Stimulated activated CD4-positive, alpha-beta T cell treated with anti-CD3 and anti-CD28 coated beads, Interleukin-1b, Interleukin-23, amount 100 ng/mL, for 1 hour (primary cell): ENCODE results near the gene TUBG2.
"Not testable (repeated sequence)": the region's sequence is repeated elsewhere in the genome, so short reads cannot be mapped to it uniquely, and the experiment has no call there.

Source experiments
- DNase-seq, 2 donors: peaks; one replicate each; pipeline ENCODE4 v3.0.0-alpha.2; 2020; ENCODE audit warnings: low read depth in 2 of 2

The TUBG2 gene

DNA sequence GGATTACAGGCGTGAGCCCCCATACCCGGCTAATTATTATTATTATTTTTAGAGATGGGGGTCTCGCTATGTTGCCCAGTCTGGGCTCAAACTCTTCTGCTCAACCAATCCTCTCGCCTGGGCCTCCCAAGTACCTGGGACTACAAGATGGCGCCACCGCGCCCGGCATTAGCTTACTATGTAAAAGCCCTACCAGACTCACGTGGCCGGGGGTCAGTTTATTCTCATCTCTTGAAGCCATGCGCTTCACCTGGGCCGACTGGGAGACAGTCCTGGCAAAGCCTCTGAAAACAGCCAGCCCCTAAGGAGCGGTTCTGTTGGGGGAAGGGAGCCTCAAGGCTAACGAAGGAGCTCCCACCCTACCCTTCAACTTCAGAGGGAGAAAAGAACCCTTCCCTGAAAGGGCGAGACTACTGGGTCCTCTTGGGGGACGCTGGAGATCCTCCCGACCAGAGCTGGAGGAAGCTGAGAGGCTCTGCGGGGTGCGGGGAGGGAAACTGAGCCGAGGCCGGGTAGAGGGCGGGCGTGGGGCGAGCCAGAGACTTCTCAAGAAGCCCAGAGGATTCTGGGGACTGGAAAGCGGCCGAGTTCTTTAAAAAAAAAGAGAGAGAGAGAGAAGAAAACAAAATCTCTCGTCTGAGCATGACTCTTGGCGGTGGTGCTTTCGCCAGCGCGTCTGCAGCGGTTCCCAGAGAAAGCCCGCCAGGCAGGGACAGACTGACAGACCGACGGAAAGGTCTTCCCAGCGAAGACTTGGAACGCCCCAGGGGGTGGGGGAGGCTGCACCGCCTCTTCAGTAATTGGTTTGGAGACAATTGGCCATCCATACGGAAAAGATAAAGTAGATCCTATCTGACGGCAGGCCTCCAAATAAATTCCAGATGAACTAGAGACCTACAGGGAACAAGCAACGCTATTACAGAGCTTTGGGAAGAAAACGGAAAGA is 5.6 kb upstream of the TUBG2 start:
- no peak for DNase-seq

DNA sequence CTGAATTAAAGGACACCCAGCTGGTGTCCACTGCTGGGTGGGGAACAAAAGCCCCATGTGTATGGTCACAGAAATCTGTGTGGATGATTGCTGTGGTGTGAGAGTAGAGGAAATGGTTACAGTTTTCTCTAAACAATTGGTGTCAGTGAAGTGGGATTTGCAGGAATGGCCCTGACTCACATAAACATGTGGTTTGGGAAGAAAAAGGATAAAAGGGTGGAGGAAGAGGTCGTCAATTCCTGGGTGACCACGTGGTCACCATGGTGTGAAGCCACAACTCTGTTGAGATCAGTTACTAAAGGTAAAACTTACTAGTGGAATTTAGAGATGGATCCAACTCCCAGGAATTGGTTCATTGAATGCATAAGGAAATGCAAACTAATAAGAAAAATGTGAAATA is 3.6 kb upstream of the TUBG2 start:
- no peak for DNase-seq

DNA sequence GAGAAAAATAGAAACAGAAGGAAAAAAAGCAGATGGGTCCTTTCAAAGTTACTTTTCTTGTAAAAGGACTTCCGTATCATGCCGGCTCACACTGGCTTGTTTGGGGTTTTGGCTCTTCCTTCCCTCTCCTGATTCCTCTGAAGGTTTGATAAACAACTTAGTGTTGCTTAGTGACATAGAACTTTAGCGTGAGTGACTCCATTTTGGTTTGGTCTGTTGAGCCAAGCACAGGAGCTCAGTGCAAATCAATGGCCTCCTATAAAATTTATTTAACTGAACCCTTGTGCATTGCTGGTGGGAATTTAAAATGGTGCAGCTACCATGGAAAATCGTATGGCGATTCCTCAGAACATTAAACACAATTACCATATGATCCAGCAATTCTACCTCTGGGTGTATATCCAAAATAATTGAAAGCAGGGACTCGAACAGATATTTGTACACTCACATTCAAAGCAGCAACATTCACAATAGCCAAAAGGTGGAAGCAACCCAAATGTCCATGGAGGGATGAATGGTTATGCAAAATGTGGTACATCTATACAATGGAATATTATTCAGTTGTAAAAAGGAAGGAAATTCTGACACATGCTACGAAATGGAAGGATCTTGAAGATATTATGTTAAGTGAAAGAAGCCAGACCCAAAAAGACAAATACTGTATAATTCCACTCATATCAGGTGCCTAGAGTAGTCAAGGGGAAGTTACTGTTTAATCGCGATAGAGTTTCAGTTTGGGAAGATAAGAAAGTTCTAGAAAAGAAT is 1.1 kb upstream of the TUBG2 start:
- no peak for DNase-seq

DNA sequence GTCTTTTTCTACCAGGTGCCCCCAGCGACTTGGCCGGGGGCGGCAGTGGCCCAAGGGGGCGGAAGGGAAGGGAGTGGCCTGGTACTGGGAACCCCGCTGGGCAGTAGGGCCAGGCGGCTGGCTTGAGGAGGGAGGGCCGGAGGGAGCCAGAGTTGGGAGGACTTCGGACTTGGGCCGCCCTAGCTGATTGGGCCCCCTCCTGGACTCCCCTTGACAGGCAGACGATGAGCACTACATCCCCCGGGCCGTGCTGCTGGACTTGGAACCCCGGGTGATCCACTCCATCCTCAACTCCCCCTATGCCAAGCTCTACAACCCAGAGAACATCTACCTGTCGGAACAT is 819 bp downstream of the TUBG2 start:
- DNase-seq = not testable (repeated sequence)

DNA sequence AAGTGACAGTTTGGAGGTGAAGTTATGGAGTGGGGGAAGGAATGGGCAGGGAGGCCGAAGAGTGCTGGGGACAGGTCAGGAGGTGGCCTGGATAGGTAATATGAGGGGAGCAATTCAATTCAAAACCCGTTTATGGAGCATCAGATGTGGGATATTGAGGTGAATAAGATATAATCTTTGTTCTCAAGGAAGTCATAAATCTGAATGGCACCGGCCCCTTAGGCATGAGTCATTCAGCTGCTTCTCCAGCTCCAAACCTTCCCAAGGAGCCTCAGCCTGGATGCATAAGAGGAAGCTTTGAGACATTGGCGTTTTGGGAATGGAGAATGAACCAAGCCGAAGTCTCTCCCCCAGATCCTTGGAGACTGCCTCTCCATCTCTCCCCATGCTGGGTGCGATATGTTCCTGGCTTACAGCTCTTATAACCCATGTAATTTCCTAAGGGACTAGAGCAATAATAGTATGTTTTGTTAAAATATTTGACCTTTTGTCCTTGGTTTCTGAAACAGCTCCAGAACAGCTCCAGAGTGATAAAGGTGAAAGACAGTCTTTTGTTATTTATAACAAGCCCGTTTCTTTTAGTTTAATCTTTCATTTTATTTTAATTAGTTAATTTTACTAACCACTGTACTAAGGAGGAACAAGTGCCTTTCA is 1.7 kb downstream of the TUBG2 start:
- no peak for DNase-seq

DNA sequence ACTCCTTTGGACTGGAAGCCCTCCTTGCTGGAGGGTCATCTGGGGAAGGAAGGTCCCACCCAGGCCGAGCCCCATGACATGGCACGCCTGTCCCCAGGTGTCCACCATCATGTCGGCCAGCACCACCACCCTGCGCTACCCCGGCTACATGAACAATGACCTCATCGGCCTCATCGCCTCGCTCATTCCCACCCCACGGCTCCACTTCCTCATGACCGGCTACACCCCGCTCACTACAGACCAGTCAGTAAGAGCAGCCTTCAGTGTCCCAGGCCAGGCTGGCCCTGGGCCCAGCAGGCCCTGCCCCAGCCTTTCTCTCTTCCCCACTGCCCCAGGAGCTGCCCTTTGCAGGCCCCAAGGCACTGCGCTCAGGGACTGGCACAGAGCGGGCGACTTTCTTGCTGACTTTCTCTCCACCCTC is 6.5 kb downstream of the TUBG2 start:
- DNase-seq = no peak

DNA sequence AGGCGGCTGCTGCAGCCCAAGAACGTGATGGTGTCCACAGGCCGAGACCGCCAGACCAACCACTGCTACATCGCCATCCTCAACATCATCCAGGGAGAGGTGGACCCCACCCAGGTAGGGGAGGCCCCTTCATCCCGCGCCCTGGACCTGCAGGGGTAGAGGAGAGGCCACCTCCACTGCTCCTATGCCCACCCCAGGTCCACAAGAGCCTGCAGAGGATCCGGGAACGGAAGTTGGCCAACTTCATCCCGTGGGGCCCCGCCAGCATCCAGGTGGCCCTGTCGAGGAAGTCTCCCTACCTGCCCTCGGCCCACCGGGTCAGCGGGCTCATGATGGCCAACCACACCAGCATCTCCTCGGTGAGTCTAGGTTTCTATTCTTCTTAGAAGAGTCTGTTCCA is 7.0 kb downstream of the TUBG2 start:
- DNase-seq = not testable (repeated sequence)

DNA sequence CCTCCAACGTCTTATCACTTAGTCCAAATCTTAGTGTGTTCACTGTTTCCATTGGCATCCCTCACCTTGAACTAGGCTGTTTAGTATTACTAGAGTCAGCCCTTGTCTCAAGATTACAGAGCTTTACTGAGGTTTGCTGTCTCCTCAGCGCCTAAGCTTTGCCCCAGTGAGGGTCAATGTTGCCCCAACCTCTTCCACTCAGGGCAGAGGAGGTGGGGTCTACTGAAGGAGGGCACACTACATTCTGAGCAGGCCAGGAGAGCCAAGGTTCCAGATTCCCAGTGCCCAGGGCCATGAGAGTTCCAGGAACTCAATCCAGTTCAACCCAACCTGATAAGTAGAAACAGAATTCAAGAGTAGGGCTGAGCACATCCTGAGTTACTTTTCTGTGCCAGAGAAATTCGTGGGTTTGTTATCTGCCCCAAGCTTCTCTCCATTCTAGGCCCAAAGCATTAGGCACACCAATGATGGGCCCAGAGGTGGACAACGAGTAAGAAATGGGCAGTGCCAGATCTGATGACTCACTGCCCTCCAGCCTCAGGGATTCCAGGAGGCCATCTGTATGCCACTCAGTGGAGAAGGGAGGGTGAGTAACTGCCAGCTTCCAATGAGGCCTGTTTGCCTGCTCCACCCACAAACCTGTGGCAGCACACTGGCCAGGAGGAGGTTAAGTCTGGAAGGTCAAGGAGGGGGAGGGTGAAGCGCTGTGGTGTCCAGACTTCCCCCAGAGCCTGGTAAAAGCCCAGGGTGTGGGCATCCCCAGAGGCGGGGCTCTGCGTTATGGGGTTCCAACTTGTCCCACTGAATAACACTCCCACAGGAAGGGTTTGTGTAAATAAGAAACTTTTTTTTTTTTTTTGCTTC is 8.2 kb downstream of the TUBG2 start:
- DNase-seq = no peak

DNA sequence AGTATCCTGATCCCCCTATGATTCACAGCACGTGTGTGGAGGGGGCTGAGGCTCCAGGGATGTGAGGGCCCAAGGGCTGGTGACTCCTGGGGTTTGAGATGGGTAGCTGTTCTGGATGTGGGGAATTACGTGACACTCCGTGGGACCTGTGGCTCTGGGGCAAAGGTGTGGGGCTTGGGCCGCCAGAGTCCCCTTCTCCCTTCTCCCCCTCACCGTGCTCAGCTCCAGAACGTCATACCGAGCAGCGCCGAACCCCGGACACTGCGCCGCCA is 10.6 kb downstream of the TUBG2 start:
- no peak for DNase-seq

DNA sequence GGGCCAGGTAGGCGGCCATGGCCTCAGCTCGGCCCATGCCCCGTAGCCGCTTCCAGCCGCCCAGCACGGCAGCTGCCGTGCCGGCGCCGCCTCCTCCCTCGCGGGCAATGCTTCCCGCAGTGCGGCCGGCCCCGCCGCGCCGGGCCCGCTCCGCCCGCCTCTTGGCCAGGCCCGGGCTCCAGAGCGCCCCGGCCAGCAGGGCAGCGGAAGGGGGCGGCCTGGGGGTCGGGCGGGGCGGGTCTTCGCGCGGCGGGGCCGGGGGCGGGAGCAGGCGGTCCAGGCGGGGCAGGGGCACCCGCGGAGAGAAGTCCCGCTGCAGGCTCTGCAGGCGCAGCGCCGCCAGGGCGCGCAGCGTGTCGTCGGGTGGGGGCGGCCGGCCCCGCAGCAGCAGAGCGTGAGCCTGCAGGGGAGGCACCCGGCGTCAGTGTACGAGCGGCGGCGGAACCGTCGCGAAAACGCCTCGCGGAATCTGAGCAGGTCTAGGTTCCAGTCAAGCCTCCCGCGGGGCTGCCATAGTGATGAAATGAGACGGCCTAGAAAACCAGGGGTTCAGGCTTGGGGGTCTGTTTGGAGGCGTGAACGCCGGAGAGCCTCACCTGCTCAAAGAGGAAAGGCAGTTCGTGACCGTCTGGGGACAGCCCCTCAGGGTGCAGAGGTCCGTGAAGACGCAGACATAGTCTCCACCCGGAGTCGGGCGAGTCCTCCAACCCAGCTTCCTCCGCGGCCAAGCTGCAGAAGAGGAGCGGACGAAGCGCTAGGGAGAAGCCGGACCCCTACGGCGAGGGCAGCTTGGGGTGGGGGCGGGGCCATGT is 11.1 kb downstream of the TUBG2 start:
- no peak for DNase-seq

DNA sequence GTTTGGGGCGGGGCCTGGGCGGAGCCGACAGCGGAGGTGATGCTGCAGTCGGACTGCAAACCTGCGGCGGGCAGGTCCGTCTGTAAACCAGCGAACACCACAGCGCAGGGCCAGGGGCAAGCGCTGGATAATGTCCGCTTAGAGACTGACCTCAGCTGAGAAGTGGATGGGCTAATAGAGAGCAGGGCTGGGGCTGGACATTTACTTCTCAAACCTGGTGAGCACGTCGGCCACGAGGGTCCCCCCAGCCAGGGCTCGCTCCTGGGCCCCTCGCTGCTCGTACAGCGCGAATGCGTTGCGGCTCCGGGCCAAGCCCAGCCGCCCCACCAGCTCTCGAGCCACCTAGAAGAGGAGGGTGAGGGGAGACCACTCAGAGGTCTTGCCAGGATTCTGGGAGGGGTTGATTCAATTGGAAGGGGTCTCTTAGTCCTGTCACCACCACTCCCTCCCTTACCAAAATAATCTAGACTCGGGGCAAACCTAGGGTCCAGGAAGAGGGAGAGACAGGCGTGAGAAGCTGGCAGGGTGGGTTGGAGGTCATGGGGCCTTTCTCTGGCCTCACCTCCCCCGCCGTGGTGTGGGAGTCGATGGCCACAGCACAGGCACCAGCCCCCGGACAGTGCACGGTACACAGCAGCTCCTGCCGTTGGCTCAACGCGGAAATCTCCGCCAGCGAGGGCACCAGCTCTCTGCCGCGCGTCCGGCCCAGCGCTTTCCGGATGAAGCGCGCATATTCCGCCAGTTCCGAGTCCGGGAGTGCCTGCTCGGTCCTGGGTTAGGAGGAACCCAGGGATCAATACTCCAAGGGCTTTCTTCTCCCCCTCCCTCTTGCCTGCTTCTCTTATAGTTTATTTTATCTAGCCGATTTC is 11.9 kb downstream of the TUBG2 start:
- no peak for DNase-seq

DNA sequence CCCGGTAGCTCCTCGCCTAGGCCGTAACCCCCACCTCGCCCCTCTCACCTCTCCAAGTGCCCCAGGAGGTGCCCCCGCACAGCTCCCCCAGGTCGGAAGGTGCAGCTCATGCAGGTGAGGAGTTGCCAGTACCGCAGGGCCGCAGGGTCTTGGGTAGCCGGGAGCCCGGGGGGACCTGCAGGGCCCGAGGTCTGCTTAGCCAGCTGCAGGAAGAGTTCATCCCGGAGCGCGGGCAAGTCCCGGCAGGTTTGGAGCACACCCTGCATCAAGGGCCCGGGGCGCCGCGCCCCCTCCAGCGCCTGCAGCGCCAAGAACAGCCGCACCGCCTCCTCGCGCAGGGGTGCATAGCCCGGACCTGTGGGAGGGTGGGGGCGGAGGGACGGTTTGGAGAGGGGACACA is 13.0 kb downstream of the TUBG2 start:
- DNase-seq = no peak

DNA sequence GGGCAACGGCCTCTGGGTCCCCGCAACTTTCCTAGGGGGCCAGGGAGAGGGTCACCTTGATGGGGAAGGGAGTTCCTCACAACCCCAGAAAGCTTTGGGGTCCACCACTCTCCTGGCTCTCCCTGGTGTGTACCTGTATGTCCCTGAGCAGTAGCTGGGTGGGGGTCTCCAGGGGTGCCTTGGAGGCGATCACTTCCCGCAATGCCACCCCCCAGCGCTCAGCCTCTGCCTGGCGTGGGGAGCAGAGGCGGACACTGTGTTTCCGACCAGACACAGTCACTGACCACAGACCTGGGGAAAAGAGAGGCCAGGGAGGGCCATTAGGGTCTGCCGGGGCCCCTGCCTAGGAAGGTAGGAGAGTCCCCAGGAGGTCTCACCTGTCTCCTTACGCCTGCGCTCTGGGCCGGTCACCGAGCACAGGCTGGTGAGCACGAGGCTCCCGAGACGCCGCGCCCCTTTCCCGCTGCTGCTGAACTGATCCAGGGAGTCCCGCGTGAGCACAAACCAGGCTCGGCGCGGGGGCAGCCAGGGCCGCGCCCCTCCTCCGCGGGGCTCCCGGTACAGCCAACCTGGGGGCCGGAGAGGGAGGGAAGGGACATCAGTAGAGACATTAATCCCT is 14.3 kb downstream of the TUBG2 start:
- DNase-seq = no peak

DNA sequence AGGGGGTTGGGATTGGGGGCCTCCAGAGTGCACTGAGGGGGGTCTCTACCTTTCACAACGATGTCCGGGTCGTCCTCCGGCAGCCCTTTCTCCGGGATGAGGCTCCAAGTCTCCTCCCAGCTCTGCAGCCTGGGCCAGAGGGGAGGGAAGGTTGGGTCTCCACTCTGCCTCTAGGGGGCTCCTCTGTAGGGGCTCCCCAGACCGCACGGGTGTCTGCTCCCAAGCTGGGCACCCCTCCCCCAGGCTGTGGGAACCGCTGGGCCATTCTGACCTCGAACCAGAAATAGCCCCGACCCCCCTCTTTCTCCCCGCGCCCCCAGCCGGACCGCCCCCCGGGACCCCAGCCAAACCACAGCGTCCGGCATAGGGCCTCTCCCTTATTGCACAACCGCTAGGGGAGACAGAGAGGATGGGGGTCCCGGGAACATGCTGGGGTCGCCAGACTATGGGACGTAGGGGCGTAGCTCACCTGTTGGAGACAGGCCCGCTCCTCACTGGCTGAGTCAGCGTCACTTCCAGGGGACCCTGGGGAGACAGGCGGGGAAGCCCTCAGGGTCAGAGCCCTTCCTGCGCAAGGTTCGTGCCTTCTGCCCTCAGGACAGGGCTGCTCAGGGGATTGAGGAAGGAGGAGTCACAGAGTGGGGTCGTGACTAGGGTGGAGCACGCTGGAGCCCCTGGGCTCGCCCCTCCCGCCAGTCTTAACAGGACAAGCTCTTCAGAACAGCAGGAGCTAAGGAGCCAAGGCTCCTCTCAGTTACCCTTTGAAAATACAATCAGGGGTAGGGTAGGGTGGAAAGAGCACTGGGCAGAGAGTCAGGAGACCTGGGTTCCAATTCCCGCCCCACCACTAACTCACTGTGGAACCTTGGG is 15.0 kb downstream of the TUBG2 start:
- no peak for DNase-seq

DNA sequence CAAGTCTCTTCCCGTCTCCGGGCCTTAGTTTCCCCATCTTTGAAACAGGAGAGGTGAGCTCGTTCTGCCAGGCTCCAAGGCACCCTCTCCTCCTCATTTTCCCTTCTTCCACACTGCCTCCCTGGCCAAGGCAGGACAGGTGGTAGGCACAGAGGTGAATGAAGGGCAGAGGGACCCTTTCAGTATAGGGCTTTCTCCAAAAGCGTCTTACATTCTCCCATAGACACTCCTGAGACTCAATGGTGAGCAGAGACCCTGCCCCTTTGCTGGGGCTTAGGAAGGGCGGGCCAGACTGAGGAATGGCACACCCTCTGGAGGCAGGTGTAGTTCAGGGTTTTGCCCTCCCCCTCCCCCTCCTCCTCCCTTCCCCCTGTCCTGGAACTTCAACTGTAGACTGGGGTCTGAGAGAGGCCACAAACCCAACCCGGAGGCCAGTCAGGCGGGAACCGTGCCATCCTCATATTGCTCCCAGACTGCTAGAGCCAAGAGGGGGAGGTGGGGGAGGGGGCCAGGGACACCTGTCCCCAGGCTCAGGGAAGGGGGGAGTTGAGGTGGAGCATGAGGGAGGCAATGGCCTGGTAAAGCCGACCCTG is 15.8 kb downstream of the TUBG2 start:
- DNase-seq = no peak

DNA sequence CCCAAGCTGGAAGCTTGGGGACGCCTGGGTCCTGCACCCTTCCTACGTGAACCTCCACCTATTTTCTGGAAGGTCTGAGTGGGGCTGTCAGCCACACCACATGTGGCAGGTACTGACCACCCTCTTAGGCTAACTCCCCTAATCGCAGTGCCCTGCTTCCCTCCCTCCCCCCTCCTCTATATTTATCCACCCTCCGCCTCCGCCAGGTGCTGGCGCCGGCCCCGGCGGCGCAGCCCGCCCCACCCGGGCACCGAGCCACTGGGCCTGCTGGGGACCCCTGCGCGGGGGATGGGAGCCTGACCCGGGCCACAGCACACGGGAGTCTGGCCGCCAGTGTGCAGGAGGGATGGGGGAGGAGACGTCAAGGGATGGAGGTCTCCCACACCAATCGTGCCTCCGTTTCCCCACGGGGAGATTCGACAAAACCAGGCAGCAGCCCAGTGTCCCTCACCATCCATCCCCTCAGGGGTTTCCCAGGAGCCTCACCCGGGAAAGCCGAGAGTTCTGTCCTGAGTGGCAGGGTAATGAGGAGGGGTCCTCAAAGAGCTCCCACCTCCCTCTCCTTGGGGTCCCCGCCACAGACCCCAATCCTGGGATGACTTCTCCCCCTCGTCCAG is 16.4 kb downstream of the TUBG2 start:
- no peak for DNase-seq

DNA sequence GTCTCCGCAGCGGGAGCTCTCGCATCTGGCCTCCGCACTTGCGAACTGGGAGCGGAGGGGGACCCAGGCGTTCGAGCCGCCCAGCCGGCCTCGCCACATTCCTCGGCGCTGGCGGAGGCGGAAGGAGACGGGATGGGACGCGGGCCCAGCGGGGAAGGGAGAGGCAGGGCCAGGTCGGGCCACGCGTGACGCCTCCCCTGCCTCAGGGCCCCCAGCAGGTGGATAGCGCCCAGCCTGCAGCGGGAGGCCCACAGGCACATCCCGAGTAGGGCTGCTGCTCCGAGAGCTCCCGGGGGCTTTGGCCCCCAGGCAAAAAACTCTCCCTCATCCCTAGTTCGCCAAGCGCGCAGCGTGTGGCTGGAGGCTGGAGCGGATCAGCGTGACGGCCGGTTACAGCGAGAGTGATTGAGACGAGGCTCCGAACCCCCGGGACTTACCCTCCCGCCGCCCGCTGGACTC is 16.9 kb downstream of the TUBG2 start:
- DNase-seq = no peak
